HepG2 (cell line): Measurements from ENCODE around the gene ATAD3C. TPM values are rescaled to one million over a fixed set of nuclear protein-coding genes. Genes with fewer than 3 reads are reported as not detected.

ENCODE experiments used
- ATAC-seq: fragments of 200-7000 bp; cut with Tn5 transposase; 3 replicates; pipeline ENCODE4 v1.9.1; 2020; ENCODE audit warnings: mild to moderate bottlenecking, moderate library complexity
- BruUV-seq: library from RNA; stranded (reverse); fragments of 400-500 nt; replicated peaks from 2 replicates; lab custom pipeline; 2021; lab: Mats Ljungman, UMichigan
- CTCF ChIA-PET: fragments of 300-600 bp; formaldehyde crosslinking; extraction: SDS; loops from one replicate; lab custom pipeline; 2021; ENCODE audit warnings: low total read pairs, inconsistent platforms, low intra/inter-chr PET ratio; lab: Yijun Ruan, JAX
- POLR2A ChIA-PET: fragments of 350-600 bp; sonication (Branson Sonifier 250); formaldehyde crosslinking; loops from one replicate; lab custom pipeline; 2020; ENCODE audit warnings: antibody characterized with exemption, inconsistent platforms; lab: Yijun Ruan, JAX
- DNase-seq: peaks from one replicate; pipeline ENCODE4 v3.0.0-alpha.2; 2015; ENCODE audit warnings: low spot score
- FAIRE-seq: peaks from 3 replicates; lab custom pipeline; 2011; peaks lifted over from hg19 to GRCh38; lab: Jason Lieb, UNC
- H2AFZ ChIP-seq: one replicate; pipeline ENCODE4 v1.6.1; 2011; ENCODE audit warnings: low read length, inconsistent platforms
- H3K27ac ChIP-seq: fragments of 300-600 bp; 3 replicates; pipeline ENCODE4 v1.8.0; 2011; ENCODE audit warnings: mixed run types, mild to moderate bottlenecking, mixed read lengths, low read length, inconsistent platforms; ENCODE audit not compliant: insufficient read depth; ENCODE audit errors: extremely low read length
- H3K27me3 ChIP-seq, 2 experiments: fragments of 200-600 bp in 1 of 2; 2 replicates in 1 of 2; 3 replicates in 1 of 2; pipeline versions ENCODE4 v1.6.0 to v1.8.0; 2011; ENCODE audit warnings: low read length in 2 of 2, mild to moderate bottlenecking in 2 of 2, moderate library complexity in 2 of 2, inconsistent platforms in 1 of 2; ENCODE audit not compliant: insufficient read depth in 2 of 2, control insufficient read depth in 1 of 2
- H3K36me3 ChIP-seq, 2 experiments: fragments of 200-600 bp in 1 of 2; replicated peaks in 1 of 2; 2 replicates in 1 of 2; 3 replicates in 1 of 2; pipeline versions ENCODE4 v1.5.1 to v1.8.0; 2011; ENCODE audit warnings: low read length in 2 of 2, inconsistent platforms in 1 of 2; ENCODE audit not compliant: insufficient read depth in 2 of 2, control insufficient read depth in 1 of 2
- H3K4me1 ChIP-seq: 2 replicates; pipeline ENCODE4 v1.5.1; 2012; ENCODE audit warnings: low read length, inconsistent platforms; ENCODE audit not compliant: insufficient read depth
- H3K4me2 ChIP-seq: 2 replicates; pipeline ENCODE4 v1.6.0; 2011; ENCODE audit warnings: low read depth, low read length, inconsistent platforms
- H3K4me3 ChIP-seq, 3 experiments: fragments of 200-600 bp in 1 of 3; sonication (generic), shearing (Covaris generic) in 1 of 3; replicated peaks in 1 of 3; 2 replicates each; pipeline ENCODE4 v1.5.1; 2011 to 2016; ENCODE audit warnings: low read length in 3 of 3, inconsistent platforms in 2 of 3, low read depth in 2 of 3, mild to moderate bottlenecking in 2 of 3, control low read depth in 1 of 3, mixed read lengths in 1 of 3; ENCODE audit not compliant: insufficient read depth in 1 of 3
- H3K79me2 ChIP-seq: one replicate; pipeline ENCODE4 v1.6.1; 2011; ENCODE audit warnings: low read length, inconsistent platforms; ENCODE audit not compliant: insufficient read depth
- H3K9ac ChIP-seq: 2 replicates; pipeline ENCODE4 v1.6.0; 2011; ENCODE audit warnings: mild to moderate bottlenecking, low read depth, low read length, inconsistent platforms; ENCODE audit not compliant: insufficient read depth
- H3K9me3 ChIP-seq: 2 replicates; pipeline ENCODE4 v1.5.1; 2012; ENCODE audit warnings: mild to moderate bottlenecking, low read length
- H4K20me1 ChIP-seq: 2 replicates; pipeline ENCODE4 v1.6.0; 2011; ENCODE audit warnings: inconsistent platforms, mild to moderate bottlenecking, low read length, moderate library complexity; ENCODE audit not compliant: insufficient read depth
- ARID2 ChIP-seq: sonication (generic); formaldehyde crosslinking; IDR thresholded peaks from 2 replicates; pipeline ENCODE4 v1.8.1; 2022; ENCODE audit warnings: mild to moderate bottlenecking, missing genetic modification reagents, borderline replicate concordance
- ELF4 ChIP-seq: sonication (generic); formaldehyde crosslinking; IDR thresholded peaks from 2 replicates; pipeline ENCODE4 v1.5.0; 2020; ENCODE audit warnings: missing genetic modification reagents, mild to moderate bottlenecking, moderate library complexity, borderline replicate concordance
- HNF1B ChIP-seq: sonication (generic); formaldehyde crosslinking; IDR thresholded peaks from 2 replicates; pipeline ENCODE4 v1.5.1; 2020; ENCODE audit warnings: mild to moderate bottlenecking, moderate library complexity, missing genetic modification reagents
- HNF4G ChIP-seq, 2 experiments: sonication (generic) in 1 of 2; formaldehyde crosslinking in 1 of 2; IDR thresholded peaks; 2 replicates each; pipeline versions ENCODE4 v1.4.0 to v1.6.1; 2011 to 2020; ENCODE audit warnings: borderline replicate concordance in 2 of 2, low read depth in 2 of 2, mild to moderate bottlenecking in 2 of 2, low read length in 1 of 2, missing genetic modification reagents in 1 of 2, moderate library complexity in 1 of 2
- KDM6A ChIP-seq: IDR thresholded peaks from 2 replicates; pipeline ENCODE4 v1.6.1; 2016; ENCODE audit warnings: low read depth
- MEF2D ChIP-seq: sonication (generic); formaldehyde crosslinking; IDR thresholded peaks from 2 replicates; pipeline ENCODE4 v1.5.1; 2020; ENCODE audit warnings: mild to moderate bottlenecking, missing genetic modification reagents
- MIXL1 ChIP-seq: IDR thresholded peaks from 2 replicates; pipeline ENCODE4 v1.6.1; 2016
- MTA1 ChIP-seq: sonication (generic); formaldehyde crosslinking; IDR thresholded peaks from 2 replicates; pipeline ENCODE4 v1.4.0; 2020; ENCODE audit warnings: missing genetic modification reagents, mild to moderate bottlenecking, borderline replicate concordance
- TAF1 ChIP-seq: sonication (generic); formaldehyde crosslinking; IDR thresholded peaks from 2 replicates; pipeline ENCODE4 v1.4.0; 2020; ENCODE audit warnings: missing genetic modification reagents
- TARDBP ChIP-seq: sonication (generic); formaldehyde crosslinking; IDR thresholded peaks from 2 replicates; pipeline ENCODE4 v1.8.0; 2022; ENCODE audit warnings: mild to moderate bottlenecking, missing genetic modification reagents
- ZFP36 ChIP-seq: fragments of 150-350 bp; IDR thresholded peaks from 2 replicates; pipeline ENCODE4 v1.6.1; 2018; ENCODE audit warnings: borderline replicate concordance, low read length, low read depth; ENCODE audit not compliant: partially characterized antibody
- ZNF629 ChIP-seq: sonication (generic); formaldehyde crosslinking; conservative IDR thresholded peaks from 2 replicates; pipeline ENCODE4 v1.5.0; 2020; ENCODE audit warnings: missing genetic modification reagents
- ZNF883 ChIP-seq: sonication (generic); formaldehyde crosslinking; IDR thresholded peaks from 2 replicates; pipeline ENCODE4 v1.5.1; 2020; ENCODE audit warnings: mild to moderate bottlenecking, missing genetic modification reagents; ENCODE audit errors: not compliant biosample characterization
- ZSCAN9 ChIP-seq: IDR thresholded peaks from 2 replicates; pipeline ENCODE4 v1.6.1; 2016; ENCODE audit warnings: borderline replicate concordance
- WGBS: methylation state at CpG from one replicate; pipeline ENCODE4 v1.1.6; 2017; ENCODE audit warnings: low lambda C conversion rate; 5-methylcytosine and 5-hydroxymethylcytosine counted together
- in situ Hi-C: cut with HindIII; loops from 2 replicates; pipeline ENCODE4 v1.10.0; 2017; ENCODE audit warnings: low pct_unique_long_range_greater_than_20kb; ENCODE audit not compliant: extremely low pct_ligation_motif_present
- intact Hi-C: fragments of 100-400 bp; cut with micrococcal nuclease; formaldehyde crosslinking; loops from one replicate; pipeline ENCODE4 v1.10.0; 2022; ENCODE audit not compliant: unreplicated experiment
- polyA plus RNA-seq, 8 experiments: library from polyadenylated mRNA; depleted of rRNA in 3 of 8; stranded (reverse) in 7 of 8; unstranded in 1 of 8; fragments of >200 nt; fragmentation: Illumina TruSeq in 4 of 8; extraction: Trizol in 4 of 8; gene quantifications; 2 replicates each; pipeline versions ENCODE4 v1.2.1 to v1.2.3, GENCODE V29; 2011 to 2016; ENCODE audit warnings: low read depth in 4 of 8, missing spikeins in 1 of 8, mixed read lengths in 1 of 8; ENCODE audit not compliant: insufficient read depth in 1 of 8
- total RNA-seq, 5 experiments: library from RNA; depleted of rRNA; stranded (reverse); fragments of >200 nt; fragmentation: Illumina TruSeq; extraction: Trizol; gene quantifications; 2 replicates each; pipeline ENCODE4 v1.2.3, GENCODE V29; 2016; ENCODE audit warnings: low read depth in 1 of 5
- TF ChIP-seq, protein P1 (sequence below), 2 experiments: sonication (generic) in 1 of 2; formaldehyde crosslinking in 1 of 2; IDR thresholded peaks; 2 replicates each; pipeline versions ENCODE4 v1.4.0 to v1.6.1; 2018 to 2020; ENCODE audit warnings: missing genetic modification reagents in 2 of 2, borderline replicate concordance in 1 of 2, low read depth in 1 of 2, mild to moderate bottlenecking in 1 of 2, missing biosample characterization in 1 of 2

Gene ATAD3C
- total and polyA plus RNA-seq, 2 of the 13 experiments (the other 11 are each of a cell fraction or from before 2014, with no cell fraction given): 2.4 to 3.2 TPM

- 0 out of 2 replicates have a peak, but pooled peaks have one; percentile 9 for TF ChIP-seq ARID2 (CRISPR knock-in tag)
Observed at GRCh38 chr1:1437033-1437903, 12.2 kb upstream of the ATAD3C start (continued).

DNA sequence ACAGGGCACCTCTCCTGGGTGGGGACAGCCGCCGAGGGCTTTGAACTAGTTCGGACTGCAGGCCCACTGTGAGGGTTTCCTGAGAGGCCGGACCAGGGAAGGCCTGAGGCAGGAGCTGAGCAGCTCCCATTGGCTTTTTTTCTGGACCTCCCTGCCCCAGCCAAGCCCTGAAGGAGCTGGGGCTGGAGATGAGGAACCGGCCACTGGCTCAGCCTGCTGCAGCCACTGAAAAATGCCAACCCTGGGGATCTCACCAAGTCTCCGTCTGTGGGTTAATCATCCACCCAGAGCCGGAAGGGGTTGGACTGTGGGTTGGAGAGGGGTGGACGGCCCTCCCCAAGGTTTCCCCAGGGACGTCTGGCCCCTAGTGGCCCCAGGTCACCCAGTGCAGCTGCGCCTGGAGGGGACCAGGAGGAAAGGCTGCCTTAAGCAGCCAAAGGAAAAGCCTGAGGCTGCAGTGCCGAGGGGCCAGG, 11.5 kb upstream of the ATAD3C start:
- WGBS: 0% methylated on average over 3 of the region's 11 CpGs
- peaks cover 0 to 2% of the 10 kb centered on the region in 2 experiments; a peak in 1 of 5 replicates for H3K36me3 ChIP-seq
- H3K4me1 ChIP-seq: peaks cover 53% of the 10 kb centered on the region
- no peaks in the 10 kb centered on the region for H4K20me1 ChIP-seq
- DNase-seq: peak; percentile 91
- H3K9me3 ChIP-seq: no peaks in the 10 kb centered on the region
- H2AFZ ChIP-seq: no peak overlapping the region
- in situ Hi-C loops: loop anchor here (5.0 kb wide), 1 partner anchor 36 kb away; no protein-coding TSS in a partner anchor
- peak overlapping the region; percentile 74 for H3K9ac ChIP-seq
- POLR2A ChIA-PET: interaction anchor here (1.0 to 11.0 kb wide), 13 partner anchors 8 to 67 kb away, joined by 3 to 355 read pairs (median 7); partner anchors contain the start of genes ANKRD65, AURKAIP1, CCNL2 and MRPL20
- CTCF ChIA-PET: interaction anchor here (1.1 kb wide), 1 partner anchor 20 kb away, joined by 3 read pairs; no protein-coding TSS in a partner anchor
- H3K4me3 ChIP-seq: peak overlapping the region; percentile 72 to 88 (median 84); a peak in 5 of 6 replicates
- intact Hi-C loops: no loop called here
- peaks cover 31% of the 10 kb centered on the region for H3K79me2 ChIP-seq
- FAIRE-seq: peak; percentile 98
- no TSS peak for BruUV-seq
- peak; percentile 66 for ATAC-seq
- peak overlapping the region; percentile 54 for H3K27ac ChIP-seq
- no peaks in the 10 kb centered on the region for H3K27me3 ChIP-seq
- H3K4me2 ChIP-seq: peak overlapping the region; percentile 94
- TF ChIP-seq MEF2D (CRISPR knock-in tag) (peak; percentile 3; the same call in 1 of the 2 replicates), TARDBP (CRISPR knock-in tag) (0 out of 2 replicates have a peak, but pooled peaks have one; percentile 25), KDM6A (CRISPR knock-in tag) (0 out of 2 replicates have a peak, but pooled peaks have one; percentile 34), MIXL1 (peak; percentile 65; the same call in 1 of the 2 replicates), MTA1 (CRISPR knock-in tag) (no peak), ELF4 (CRISPR knock-in tag) (no peak), ZFP36 (no peak), TAF1 (CRISPR knock-in tag) (peak; percentile 86), HNF1B (CRISPR knock-in tag) (peak; percentile 100), HNF4G (IDR thresholded peaks at IDR 0.05; ENCODE audit: borderline replicate concordance, low read depth, low read length) (no peak), HNF4G (CRISPR knock-in tag; IDR thresholded peaks at IDR 0.05; ENCODE audit: borderline replicate concordance, low read depth) (no peak), ZSCAN9 (peak; percentile 27; the same call in 1 of the 2 replicates), ZNF883 (CRISPR knock-in tag) (peak; percentile 10), ZNF629 (CRISPR knock-in tag) (no peak)
- TF ChIP-seq, protein P1, sequence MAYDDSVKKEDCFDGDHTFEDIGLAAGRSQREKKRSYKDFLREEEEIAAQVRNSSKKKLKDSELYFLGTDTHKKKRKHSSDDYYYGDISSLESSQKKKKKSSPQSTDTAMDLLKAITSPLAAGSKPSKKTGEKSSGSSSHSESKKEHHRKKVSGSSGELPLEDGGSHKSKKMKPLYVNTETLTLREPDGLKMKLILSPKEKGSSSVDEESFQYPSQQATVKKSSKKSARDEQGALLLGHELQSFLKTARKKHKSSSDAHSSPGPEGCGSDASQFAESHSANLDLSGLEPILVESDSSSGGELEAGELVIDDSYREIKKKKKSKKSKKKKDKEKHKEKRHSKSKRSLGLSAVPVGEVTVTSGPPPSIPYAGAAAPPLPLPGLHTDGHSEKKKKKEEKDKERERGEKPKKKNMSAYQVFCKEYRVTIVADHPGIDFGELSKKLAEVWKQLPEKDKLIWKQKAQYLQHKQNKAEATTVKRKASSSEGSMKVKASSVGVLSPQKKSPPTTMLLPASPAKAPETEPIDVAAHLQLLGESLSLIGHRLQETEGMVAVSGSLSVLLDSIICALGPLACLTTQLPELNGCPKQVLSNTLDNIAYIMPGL (CRISPR knock-in tag; IDR thresholded peaks at IDR 0.05; ENCODE audit: borderline replicate concordance in 1 of 2, low read depth in 1 of 2): peak in 1 of 2 experiments; percentile 52; a peak in 1 of 4 replicates
